Measurements from ENCODE around the gene RAPGEF2.

RAPGEF2 gene

GRCh38 chr4:159283696-159284095 is 180.8 kb downstream of the RAPGEF2 start:
- Histone ChIP-seq H3K14ac (ENCODE audit: low read length in 2 of 2) (no peak overlapping the region), H3K27ac (ENCODE audit: low read length, poor library complexity, severe bottlenecking) (peak overlapping the region; percentile 91), H2AK5ac (ENCODE audit: low read length, severe bottlenecking) (no peak overlapping the region), H3K36me3 (ENCODE audit: control insufficient read depth in 1 of 2, insufficient read depth in 2 of 2, low read depth in 1 of 2, low read length in 2 of 2) (no peaks in the 10 kb centered on the region), H3K4me3 (ENCODE audit: insufficient read depth in 1 of 2, low read depth in 1 of 2, low read length in 2 of 2) (peak overlapping the region in 1 of 2 experiments; percentile 50), H2AFZ (ENCODE audit: low read depth, low read length) (no peak overlapping the region), H2BK120ac (ENCODE audit: low read depth, low read length) (no peak overlapping the region), H3K23ac (ENCODE audit: low read length in 2 of 2) (no peak overlapping the region), H3K79me1 (replicated peaks; ENCODE audit: low read length, poor library complexity, severe bottlenecking) (peaks cover 10% of the 10 kb centered on the region), H3K27me3 (ENCODE audit: control insufficient read depth in 1 of 2, insufficient read depth in 1 of 2, low read length in 2 of 2) (no peaks in the 10 kb centered on the region), H2BK15ac (ENCODE audit: low read depth, poor library complexity, severe bottlenecking) (no peak overlapping the region), H3K4me2 (ENCODE audit: low read length, poor library complexity, severe bottlenecking) (no peak overlapping the region), H2BK5ac (ENCODE audit: low read depth, low read length, poor library complexity, severe bottlenecking) (peak overlapping the region; percentile 57), H4K91ac (ENCODE audit: low read length) (no peak overlapping the region), H4K8ac (ENCODE audit: low read length) (no peak overlapping the region), H3K18ac (ENCODE audit: low read depth in 1 of 2, low read length in 2 of 2) (no peak overlapping the region), H3K4ac (ENCODE audit: low read depth in 1 of 2, low read length in 2 of 2) (no peak overlapping the region), H3K9ac (ENCODE audit: low read length) (peak overlapping the region; percentile 58), H2BK12ac (ENCODE audit: low read length in 2 of 2) (no peak overlapping the region), H3K4me1 (ENCODE audit: control insufficient read depth, insufficient read depth, low read depth, low read length) (peaks cover 4% of the 10 kb centered on the region), H3K9me3 (ENCODE audit: control insufficient read depth, low read length) (no peaks in the 10 kb centered on the region)
- WGBS, result 0% methylated on average over 1 of the region's 1 CpG
- peak; percentile 64 for DNase-seq

GRCh38 chr4:159284113-159284512 is 181.2 kb downstream of the RAPGEF2 start:
- Histone ChIP-seq H2AFZ (ENCODE audit: low read depth, low read length) (no peak overlapping the region), H3K4me2 (ENCODE audit: low read length, poor library complexity, severe bottlenecking) (no peak overlapping the region), H3K4me3 (ENCODE audit: insufficient read depth in 1 of 2, low read depth in 1 of 2, low read length in 2 of 2) (peak overlapping the region in 1 of 2 experiments; percentile 50), H2BK15ac (ENCODE audit: low read depth, poor library complexity, severe bottlenecking) (no peak overlapping the region), H3K9me3 (ENCODE audit: control insufficient read depth, low read length) (no peaks in the 10 kb centered on the region), H3K4ac (ENCODE audit: low read depth in 1 of 2, low read length in 2 of 2) (no peak overlapping the region), H2BK5ac (ENCODE audit: low read depth, low read length, poor library complexity, severe bottlenecking) (peak overlapping the region; percentile 57), H4K8ac (ENCODE audit: low read length) (no peak overlapping the region), H3K18ac (ENCODE audit: low read depth in 1 of 2, low read length in 2 of 2) (peak overlapping the region; percentile 40 to 62), H2BK120ac (ENCODE audit: low read depth, low read length) (no peak overlapping the region), H3K27ac (ENCODE audit: low read length, poor library complexity, severe bottlenecking) (peak overlapping the region; percentile 91), H3K36me3 (ENCODE audit: control insufficient read depth in 1 of 2, insufficient read depth in 2 of 2, low read depth in 1 of 2, low read length in 2 of 2) (no peaks in the 10 kb centered on the region), H3K9ac (ENCODE audit: low read length) (peak overlapping the region; percentile 58), H2BK12ac (ENCODE audit: low read length in 2 of 2) (peak overlapping the region in 1 of 2 experiments; percentile 72), H3K4me1 (ENCODE audit: control insufficient read depth, insufficient read depth, low read depth, low read length) (peaks cover 4% of the 10 kb centered on the region), H3K14ac (ENCODE audit: low read length in 2 of 2) (no peak overlapping the region), H4K91ac (ENCODE audit: low read length) (no peak overlapping the region), H3K23ac (ENCODE audit: low read length in 2 of 2) (no peak overlapping the region), H3K27me3 (ENCODE audit: control insufficient read depth in 1 of 2, insufficient read depth in 1 of 2, low read length in 2 of 2) (no peaks in the 10 kb centered on the region), H3K79me1 (replicated peaks; ENCODE audit: low read length, poor library complexity, severe bottlenecking) (peaks cover 9% of the 10 kb centered on the region), H2AK5ac (ENCODE audit: low read length, severe bottlenecking) (peak overlapping the region; percentile 48)
- 60% methylated on average over 4 of the region's 4 CpGs for WGBS
- peak; percentile 60 for DNase-seq

- Histone ChIP-seq H4K8ac (ENCODE audit: low read length) (no peak overlapping the region), H3K23ac (ENCODE audit: low read length in 2 of 2) (no peak overlapping the region), H4K91ac (ENCODE audit: low read length) (no peak overlapping the region), H3K18ac (ENCODE audit: low read depth in 1 of 2, low read length in 2 of 2) (no peak overlapping the region), H3K14ac (ENCODE audit: low read length in 2 of 2) (no peak overlapping the region), H2BK5ac (ENCODE audit: low read depth, low read length, poor library complexity, severe bottlenecking) (no peak overlapping the region), H3K4me1 (ENCODE audit: control insufficient read depth, insufficient read depth, low read depth, low read length) (peaks cover 4% of the 10 kb centered on the region), H3K79me1 (replicated peaks; ENCODE audit: low read length, poor library complexity, severe bottlenecking) (peaks cover 9% of the 10 kb centered on the region), H2AK5ac (ENCODE audit: low read length, severe bottlenecking) (peak overlapping the region; percentile 94), H3K27me3 (ENCODE audit: control insufficient read depth in 1 of 2, insufficient read depth in 1 of 2, low read length in 2 of 2) (no peaks in the 10 kb centered on the region), H3K9me3 (ENCODE audit: control insufficient read depth, low read length) (no peaks in the 10 kb centered on the region), H3K9ac (ENCODE audit: low read length) (no peak overlapping the region), H3K36me3 (ENCODE audit: control insufficient read depth in 1 of 2, insufficient read depth in 2 of 2, low read depth in 1 of 2, low read length in 2 of 2) (no peaks in the 10 kb centered on the region), H3K27ac (ENCODE audit: low read length, poor library complexity, severe bottlenecking) (peak overlapping the region; percentile 51), H3K4me3 (ENCODE audit: insufficient read depth in 1 of 2, low read depth in 1 of 2, low read length in 2 of 2) (no peak overlapping the region), H2BK120ac (ENCODE audit: low read depth, low read length) (no peak overlapping the region), H2AFZ (ENCODE audit: low read depth, low read length) (no peak overlapping the region), H2BK15ac (ENCODE audit: low read depth, poor library complexity, severe bottlenecking) (no peak overlapping the region), H2BK12ac (ENCODE audit: low read length in 2 of 2) (no peak overlapping the region), H3K4me2 (ENCODE audit: low read length, poor library complexity, severe bottlenecking) (no peak overlapping the region), H3K4ac (ENCODE audit: low read depth in 1 of 2, low read length in 2 of 2) (no peak overlapping the region)
- WGBS, result 73% methylated on average over 6 of the region's 6 CpGs
- no peak for DNase-seq
Measured at GRCh38 chr4:159284733-159285132, 181.9 kb downstream of the RAPGEF2 start.

- H3K36me3 ChIP-seq (ENCODE audit: control insufficient read depth in 1 of 2, insufficient read depth in 2 of 2, low read depth in 1 of 2, low read length in 2 of 2), result no peaks in the 10 kb centered on the region
- H2BK120ac ChIP-seq (ENCODE audit: low read depth, low read length), result no peak overlapping the region
- DNase-seq, result no peak
- no peak overlapping the region for H2BK5ac ChIP-seq (ENCODE audit: low read depth, low read length, poor library complexity, severe bottlenecking)
- no peak overlapping the region for H3K4me3 ChIP-seq (ENCODE audit: insufficient read depth in 1 of 2, low read depth in 1 of 2, low read length in 2 of 2)
- H3K18ac ChIP-seq (ENCODE audit: low read depth in 1 of 2, low read length in 2 of 2), result no peak overlapping the region
- no peak overlapping the region for H3K23ac ChIP-seq (ENCODE audit: low read length in 2 of 2)
- no peak overlapping the region for H2BK12ac ChIP-seq (ENCODE audit: low read length in 2 of 2)
- no peaks in the 10 kb centered on the region for H3K27me3 ChIP-seq (ENCODE audit: control insufficient read depth in 1 of 2, insufficient read depth in 1 of 2, low read length in 2 of 2)
- no peaks in the 10 kb centered on the region for H3K9me3 ChIP-seq (ENCODE audit: control insufficient read depth, low read length)
- H2AFZ ChIP-seq (ENCODE audit: low read depth, low read length), result no peak overlapping the region
- H3K27ac ChIP-seq (ENCODE audit: low read length, poor library complexity, severe bottlenecking), result no peak overlapping the region
- H3K4me1 ChIP-seq (ENCODE audit: control insufficient read depth, insufficient read depth, low read depth, low read length), result peaks cover 4% of the 10 kb centered on the region
- no peak overlapping the region for H3K4me2 ChIP-seq (ENCODE audit: low read length, poor library complexity, severe bottlenecking)
- no peak overlapping the region for H4K91ac ChIP-seq (ENCODE audit: low read length)
- H2BK15ac ChIP-seq (ENCODE audit: low read depth, poor library complexity, severe bottlenecking), result no peak overlapping the region
- WGBS, result no CpG with 5 or more reads among the region's 1 CpG
- no peak overlapping the region for H2AK5ac ChIP-seq (ENCODE audit: low read length, severe bottlenecking)
- H3K4ac ChIP-seq (ENCODE audit: low read depth in 1 of 2, low read length in 2 of 2), result no peak overlapping the region
- no peak overlapping the region for H4K8ac ChIP-seq (ENCODE audit: low read length)
- H3K9ac ChIP-seq (ENCODE audit: low read length), result no peak overlapping the region
- H3K79me1 ChIP-seq (replicated peaks; ENCODE audit: low read length, poor library complexity, severe bottlenecking), result peaks cover 9% of the 10 kb centered on the region
- no peak overlapping the region for H3K14ac ChIP-seq (ENCODE audit: low read length in 2 of 2)
Measured at GRCh38 chr4:159287767-159288166, 184.9 kb downstream of the RAPGEF2 start.

Data from mesenchymal stem cell (in vitro differentiated cells and primary cell).